K562 (cell line): ENCODE results near the gene FTL. TPM values are rescaled to one million over a fixed set of nuclear protein-coding genes. Genes with fewer than 3 reads are reported as not detected.

Experiments used
- ATAC-seq: fragments of 200-7000 bp; cut with Tn5 transposase; 3 replicates; pipeline ENCODE4 v1.9.1; 2020; ENCODE audit warnings: moderate library complexity
- BruUV-seq: library from RNA; stranded (reverse); fragments of 400-500 nt; replicated peaks from 2 replicates; lab custom pipeline; 2021; lab: Mats Ljungman, UMichigan
- CTCF ChIA-PET: fragments of 300-600 bp; formaldehyde crosslinking; extraction: SDS; loops from one replicate; lab custom pipeline; 2021; ENCODE audit warnings: low intra/inter-chr PET ratio; lab: Yijun Ruan, JAX
- POLR2A ChIA-PET: fragments of 300-600, 350-650 bp; sonication (Branson Sonifier 250); formaldehyde crosslinking; extraction: SDS; loops from one replicate; lab custom pipeline; 2021; ENCODE audit warnings: antibody characterized with exemption, inconsistent platforms; lab: Yijun Ruan, JAX
- DNase-seq, 4 experiments: peaks; one replicate each; pipeline versions ENCODE4 v3.0.0 to v3.0.0-alpha.2; 2011 to 2018; ENCODE audit warnings: low spot score in 3 of 4, mixed read lengths in 3 of 4; ENCODE audit errors: extremely low read depth in 1 of 4
- FAIRE-seq: peaks from 2 replicates; lab custom pipeline; 2011; peaks lifted over from hg19 to GRCh38; lab: Jason Lieb, UNC
- H2AFZ ChIP-seq: 2 replicates; pipeline ENCODE4 v1.6.0; 2011; ENCODE audit warnings: low read depth, low read length, control low read depth, inconsistent platforms
- H3K27ac ChIP-seq: fragments of 200-600 bp; 3 replicates; pipeline ENCODE4 v1.8.0; 2011; ENCODE audit warnings: low read depth, mild to moderate bottlenecking, control low read depth, inconsistent platforms, low read length, moderate library complexity, mixed read lengths; ENCODE audit errors: extremely low read depth
- H3K27me3 ChIP-seq, 2 experiments: fragments of 300-600 bp in 1 of 2; 2 replicates in 1 of 2; 3 replicates in 1 of 2; pipeline versions ENCODE4 v1.6.0 to v1.8.0; 2011; ENCODE audit warnings: inconsistent platforms in 2 of 2, low read length in 2 of 2, mild to moderate bottlenecking in 1 of 2, mixed read lengths in 1 of 2, moderate library complexity in 1 of 2; ENCODE audit not compliant: control insufficient read depth in 2 of 2, insufficient read depth in 2 of 2
- H3K36me3 ChIP-seq: fragments of 300-600 bp; 3 replicates; pipeline ENCODE4 v1.8.0; 2011; ENCODE audit warnings: mild to moderate bottlenecking, low read length, inconsistent platforms; ENCODE audit not compliant: control insufficient read depth, insufficient read depth
- H3K4me1 ChIP-seq, 2 experiments: fragments of 200-600 bp in 1 of 2; replicated peaks in 1 of 2; 2 replicates in 1 of 2; 3 replicates in 1 of 2; pipeline versions ENCODE4 v1.5.1 to v1.8.0; 2011; ENCODE audit warnings: inconsistent platforms in 2 of 2, low read length in 2 of 2, mild to moderate bottlenecking in 1 of 2, mixed read lengths in 1 of 2, moderate library complexity in 1 of 2; ENCODE audit not compliant: control insufficient read depth in 2 of 2, insufficient read depth in 2 of 2
- H3K4me2 ChIP-seq: 2 replicates; pipeline ENCODE4 v1.6.1; 2011; ENCODE audit warnings: low read length, control low read depth, inconsistent platforms, mixed read lengths; ENCODE audit not compliant: insufficient read depth
- H3K4me3 ChIP-seq: fragments of 200-600 bp; sonication (generic), shearing (Covaris generic); 2 replicates; pipeline ENCODE4 v1.5.1; 2016; ENCODE audit warnings: control low read depth, inconsistent platforms
- H3K79me2 ChIP-seq: fragments of 200-600 bp; 3 replicates; pipeline ENCODE4 v1.8.0; 2011; ENCODE audit warnings: low read length, inconsistent platforms; ENCODE audit not compliant: control insufficient read depth, insufficient read depth
- H3K9ac ChIP-seq, 2 experiments: 2 replicates each; pipeline versions ENCODE4 v1.6.0 to v1.6.1; 2011; ENCODE audit warnings: low read depth in 2 of 2, low read length in 2 of 2, control low read depth in 1 of 2, inconsistent platforms in 1 of 2, mild to moderate bottlenecking in 1 of 2, mixed read lengths in 1 of 2; ENCODE audit not compliant: insufficient read depth in 1 of 2
- H3K9me1 ChIP-seq: one replicate; pipeline ENCODE4 v1.6.0; 2011; ENCODE audit warnings: inconsistent platforms, mild to moderate bottlenecking, low read length, moderate library complexity; ENCODE audit not compliant: control insufficient read depth, insufficient read depth
- H3K9me3 ChIP-seq: replicated peaks from 2 replicates; pipeline ENCODE4 v1.5.1; 2011; ENCODE audit warnings: low read depth, low read length, inconsistent platforms; ENCODE audit not compliant: control insufficient read depth, insufficient read depth
- H4K20me1 ChIP-seq: replicated peaks from 2 replicates; pipeline ENCODE4 v1.6.1; 2011; ENCODE audit warnings: low read length, inconsistent platforms, mixed read lengths; ENCODE audit not compliant: control insufficient read depth, insufficient read depth
- BRCA1 ChIP-seq, 2 experiments: fragments of 450-650 bp in 1 of 2; sonication (generic) in 1 of 2; formaldehyde crosslinking in 1 of 2; IDR thresholded peaks; 2 replicates each; pipeline versions ENCODE4 v1.5.0 to v1.6.1; 2017 to 2020; ENCODE audit warnings: mild to moderate bottlenecking in 1 of 2, missing genetic modification reagents in 1 of 2
- CBFB ChIP-seq: sonication (generic); formaldehyde crosslinking; IDR thresholded peaks from 2 replicates; pipeline ENCODE4 v1.4.0; 2020; ENCODE audit warnings: mild to moderate bottlenecking, missing genetic modification reagents
- ELF2 ChIP-seq: fragments of 250-450 bp; sonication (Bioruptor Pico); IDR thresholded peaks from 2 replicates; pipeline ENCODE4 v1.5.0; 2021; ENCODE audit warnings: mild to moderate bottlenecking
- ELF4 ChIP-seq: fragments of 450-650 bp; formaldehyde crosslinking; IDR thresholded peaks from 2 replicates; pipeline ENCODE4 v1.4.0; 2022; ENCODE audit warnings: missing genetic modification characterization
- HIVEP1 ChIP-seq: fragments of 250-450 bp; sonication (Bioruptor Pico); IDR thresholded peaks from 2 replicates; pipeline ENCODE4 v1.4.0; 2020; ENCODE audit warnings: mild to moderate bottlenecking
- L3MBTL2 ChIP-seq: fragments of 450-650 bp; IDR thresholded peaks from 2 replicates; pipeline ENCODE4 v1.6.1; 2016; ENCODE audit warnings: mild to moderate bottlenecking, moderate library complexity
- MAFK ChIP-seq: IDR thresholded peaks from 2 replicates; pipeline ENCODE4 v1.6.1; 2011; ENCODE audit warnings: low read length, improper control_type of control experiment
- MXD1 ChIP-seq: fragments of 250-450 bp; sonication (Bioruptor Pico); IDR thresholded peaks from 2 replicates; pipeline ENCODE4 v1.8.0; 2021; ENCODE audit warnings: borderline replicate concordance, mild to moderate bottlenecking, moderate library complexity; ENCODE audit not compliant: poor library complexity, severe bottlenecking
- MXI1 ChIP-seq: IDR thresholded peaks from 2 replicates; pipeline ENCODE4 v1.6.1; 2011; ENCODE audit warnings: low read depth, mild to moderate bottlenecking, improper control_type of control experiment, low read length
- RFX5 ChIP-seq: IDR thresholded peaks from 2 replicates; pipeline ENCODE4 v1.6.1; 2011; ENCODE audit warnings: low read depth, mild to moderate bottlenecking, improper control_type of control experiment, low read length
- RUNX1 ChIP-seq: sonication (generic); IDR thresholded peaks from 2 replicates; pipeline ENCODE4 v1.6.1; 2016; ENCODE audit warnings: antibody characterized with exemption, low read depth
- SIN3A ChIP-seq, 2 experiments: fragments of 150-350 bp in 1 of 2; IDR thresholded peaks; 2 replicates each; pipeline ENCODE4 v1.6.1; 2011 to 2016; ENCODE audit warnings: borderline replicate concordance in 2 of 2, low read depth in 2 of 2, low read length in 2 of 2, mild to moderate bottlenecking in 2 of 2, moderate library complexity in 2 of 2; ENCODE audit not compliant: control insufficient read depth in 1 of 2
- ZFX ChIP-seq: sonication (generic); formaldehyde crosslinking; IDR thresholded peaks from 2 replicates; pipeline ENCODE4 v1.8.0; 2022; ENCODE audit warnings: mild to moderate bottlenecking, missing genetic modification reagents, moderate library complexity
- ZNF121 ChIP-seq: sonication (generic); formaldehyde crosslinking; conservative IDR thresholded peaks from 2 replicates; pipeline ENCODE4 v1.8.0; 2022; ENCODE audit warnings: missing genetic modification reagents
- ZNF263 ChIP-seq: sonication (generic); formaldehyde crosslinking; IDR thresholded peaks from 2 replicates; pipeline ENCODE4 v1.8.0; 2022; ENCODE audit warnings: mild to moderate bottlenecking, missing genetic modification reagents, borderline replicate concordance
- ZNF277 ChIP-seq: fragments of 250-450 bp; sonication (Bioruptor Pico); IDR thresholded peaks from 2 replicates; pipeline ENCODE4 v1.8.0; 2022; ENCODE audit warnings: inconsistent platforms, mild to moderate bottlenecking, moderate library complexity, borderline replicate concordance
- WGBS: fragments of 100-300 bp; shearing (Covaris generic); methylation state at CpG from one replicate; pipeline ENCODE4 v1.1.6; 2016; ENCODE audit warnings: low coverage, mixed read lengths; ENCODE audit not compliant: insufficient coverage; ENCODE audit errors: missing lambda C conversion rate; 5-methylcytosine and 5-hydroxymethylcytosine counted together
- in situ Hi-C: fragments of 300-500 bp; cut with MboI; formaldehyde crosslinking; loops from 4 replicates; pipeline ENCODE4 v1.15.0; 2018; ENCODE audit warnings: inconsistent platforms, mixed read lengths
- intact Hi-C: fragments of 100-400 bp; cut with micrococcal nuclease; formaldehyde crosslinking; loops from 2 replicates; pipeline ENCODE4 v1.14.2; 2022
- polyA plus RNA-seq, 8 experiments: library from polyadenylated mRNA; depleted of rRNA in 4 of 8; stranded (reverse) in 5 of 8; unstranded in 3 of 8; fragments of >200 nt; fragmentation: Nextera tagmentation in 2 of 8; fragmentation: Illumina TruSeq in 1 of 8; extraction: Ambion mirVana in 2 of 8; extraction: Trizol in 1 of 8; gene quantifications; 2 replicates each; pipeline versions ENCODE4 v1.2.1 to v1.2.3, GENCODE V29; 2011 to 2014; ENCODE audit warnings: inconsistent platforms in 1 of 8, missing spikeins in 1 of 8
- total RNA-seq, 7 experiments: library from RNA; depleted of rRNA in 6 of 7; stranded (reverse); fragments of >200 nt in 6 of 7; fragmentation: Illumina TruSeq in 2 of 7; extraction: Trizol in 2 of 7; gene quantifications; 2 replicates each; pipeline versions ENCODE4 v1.2.1 to v1.2.3, GENCODE V29; 2011 to 2021; ENCODE audit warnings: low replicate concordance in 1 of 7

The FTL gene
- total and polyA plus RNA-seq, 9 of the 15 experiments (the other 6 are each of a cell fraction or from before 2014, with no cell fraction given): 1,231 to 27,415 (median 3,965) TPM

GRCh38 chr19:48988286-48988685 is 23.2 kb downstream of the FTL start:
- POLR2A ChIA-PET: no interaction called here
- Histone ChIP-seq H3K9me3 (no peaks in the 10 kb centered on the region), H2AFZ (no peak overlapping the region), H3K79me2 (peaks cover 28% of the 10 kb centered on the region), H4K20me1 (no peaks in the 10 kb centered on the region)
- intact Hi-C loops: no loop called here
- no TSS peak for BruUV-seq
- no peak for TF ChIP-seq ZNF263 (CRISPR knock-in tag)
- peak; percentile 43 for TF ChIP-seq ZNF121
- TF ChIP-seq, all 486 proteins: peak for 1
- H3K9ac ChIP-seq: no peak overlapping the region
- FAIRE-seq (no peak), ATAC-seq (no peak), DNase-seq (no peak)
- H3K4me2 ChIP-seq: no peak overlapping the region
- H3K4me1 ChIP-seq: peaks cover 5 to 26% of the 10 kb centered on the region in 2 experiments; a peak in 4 of 5 replicates
- CTCF ChIA-PET: no interaction called here
- H3K27me3 ChIP-seq: no peaks in the 10 kb centered on the region
- WGBS: 93% methylated on average over 6 of the region's 7 CpGs
- H3K9me1 ChIP-seq: no peaks in the 10 kb centered on the region
- H3K36me3 ChIP-seq: peaks cover 58% of the 10 kb centered on the region
- no peak overlapping the region for H3K4me3 ChIP-seq
- in situ Hi-C loops: no loop called here
- H3K27ac ChIP-seq: no peak overlapping the region

- ATAC-seq: no peak
- Histone ChIP-seq H3K9me1 (no peaks in the 10 kb centered on the region), H3K9ac (no peak overlapping the region), H3K36me3 (peaks cover 54% of the 10 kb centered on the region), H2AFZ (no peak overlapping the region), H3K4me3 (no peak overlapping the region), H3K4me2 (no peak overlapping the region), H4K20me1 (no peaks in the 10 kb centered on the region), H3K27me3 (no peaks in the 10 kb centered on the region), H3K79me2 (peaks cover 31% of the 10 kb centered on the region), H3K27ac (no peak overlapping the region), H3K9me3 (no peaks in the 10 kb centered on the region), H3K4me1 (peaks cover 5 to 26% of the 10 kb centered on the region in 2 experiments; a peak in 4 of 5 replicates)
- POLR2A ChIA-PET: interaction anchor here (0.6 kb wide), 1 partner anchor 113 kb away, joined by 3 read pairs; no protein-coding TSS in a partner anchor
- intact Hi-C loops (no loop called here), in situ Hi-C loops (no loop called here)
- CTCF ChIA-PET: no interaction called here
- DNase-seq: no peak
- FAIRE-seq: no peak
- BruUV-seq: no TSS peak
- 95% methylated on average over 9 of the region's 9 CpGs for WGBS
- TF ChIP-seq ELF4 (no peak), MXD1 (CRISPR knock-in tag) (no peak), ZNF277 (CRISPR knock-in tag) (no peak), MXI1 (no peak), RUNX1 (no peak), BRCA1 (IDR thresholded peaks at IDR 0.05) (no peak), BRCA1 (CRISPR knock-in tag; IDR thresholded peaks at IDR 0.05) (no peak), CBFB (no peak), L3MBTL2 (no peak), ELF2 (CRISPR knock-in tag) (no peak), RFX5 (no peak), HIVEP1 (CRISPR knock-in tag) (no peak), SIN3A (IDR thresholded peaks at IDR 0.05; ENCODE audit: borderline replicate concordance in 2 of 2, control insufficient read depth in 1 of 2, low read depth in 2 of 2, low read length in 2 of 2) (no peak), MAFK (no peak), ZFX (CRISPR knock-in tag) (no peak)
These were observed 23.8 kb downstream of the FTL start for GRCh38 chr19:48988860-48989259.
